Neural cell (in vitro differentiated cells): ENCODE measurements around the gene KLC3. TPM values are rescaled to one million over a fixed set of nuclear protein-coding genes. Genes with fewer than 3 reads are reported as not detected.

Experiments used
- H2AFZ ChIP-seq: fragments of 200-600, 300-800 bp; sonication (generic), shearing (Covaris generic); 2 replicates; pipeline ENCODE4 v1.6.0; 2014; ENCODE audit warnings: low read depth, mild to moderate bottlenecking, antibody characterized with exemption, low read length, moderate library complexity
- H3F3A ChIP-seq: fragments of 200-600 bp; shearing (Covaris generic); 2 replicates; pipeline ENCODE4 v1.6.1; 2016; ENCODE audit warnings: mild to moderate bottlenecking, moderate library complexity, mixed read lengths, antibody characterized with exemption, low read length; ENCODE audit not compliant: insufficient read depth, poor library complexity, severe bottlenecking
- H3K27ac ChIP-seq: fragments of 200-600, 300-800 bp; sonication (generic), shearing (Covaris generic); 2 replicates; pipeline ENCODE4 v1.5.1; 2014; ENCODE audit warnings: mild to moderate bottlenecking, low read length, moderate library complexity
- H3K27me3 ChIP-seq: fragments of 300-800, 200-600 bp; sonication (generic), shearing (Covaris generic); 2 replicates; pipeline ENCODE4 v1.6.0; 2014; ENCODE audit warnings: mild to moderate bottlenecking, low read depth, low read length, moderate library complexity; ENCODE audit not compliant: insufficient read depth
- H3K36me3 ChIP-seq: fragments of 300-800, 200-600 bp; sonication (generic), shearing (Covaris generic); 2 replicates; pipeline ENCODE4 v1.5.1; 2014; ENCODE audit warnings: mild to moderate bottlenecking, antibody characterized with exemption, low read length, moderate library complexity; ENCODE audit not compliant: insufficient read depth
- H3K4me2 ChIP-seq: fragments of 300-800, 200-600 bp; sonication (generic), shearing (Covaris generic); 2 replicates; pipeline ENCODE4 v1.6.0; 2014; ENCODE audit warnings: mild to moderate bottlenecking, low read length
- H3K4me3 ChIP-seq: fragments of 300-800, 200-600 bp; sonication (generic), shearing (Covaris generic); 2 replicates; pipeline ENCODE4 v1.5.1; 2014; ENCODE audit warnings: mild to moderate bottlenecking, low read length, moderate library complexity
- H3K79me2 ChIP-seq: fragments of 200-600 bp; shearing (Covaris generic); replicated peaks from 2 replicates; pipeline ENCODE4 v1.6.0; 2014; ENCODE audit warnings: mild to moderate bottlenecking, low read length, moderate library complexity; ENCODE audit not compliant: insufficient read depth
- H3K9ac ChIP-seq: fragments of 300-800, 200-600 bp; sonication (generic), shearing (Covaris generic); 2 replicates; pipeline ENCODE4 v1.6.1; 2016; ENCODE audit warnings: mild to moderate bottlenecking, low read length, mixed read lengths
- H3K9me2 ChIP-seq: fragments of 200-600 bp; shearing (Covaris generic); 2 replicates; pipeline ENCODE4 v1.6.1; 2016; ENCODE audit warnings: mild to moderate bottlenecking, low read length, mixed read lengths; ENCODE audit not compliant: insufficient read depth
- H3K9me3 ChIP-seq: fragments of 200-600, 300-800 bp; sonication (generic), shearing (Covaris generic); 2 replicates; pipeline ENCODE4 v1.6.1; 2016; ENCODE audit warnings: mild to moderate bottlenecking, mixed run types, low read length, moderate library complexity, mixed read lengths
- H4K20me1 ChIP-seq: fragments of 200-600 bp; shearing (Covaris generic); 2 replicates; pipeline ENCODE4 v1.6.1; 2016; ENCODE audit warnings: mild to moderate bottlenecking, mixed run types; ENCODE audit not compliant: insufficient read depth
- EP300 ChIP-seq: fragments of 450-650 bp; conservative IDR thresholded peaks from 2 replicates; pipeline ENCODE4 v1.6.1; 2014; ENCODE audit warnings: antibody characterized with exemption, mild to moderate bottlenecking, moderate library complexity; ENCODE audit not compliant: poor library complexity, severe bottlenecking
- EZH2 ChIP-seq: fragments of 200-600, 300-800 bp; shearing (Covaris generic), sonication (generic); IDR thresholded peaks from 2 replicates; pipeline ENCODE4 v1.6.1; 2014; ENCODE audit warnings: antibody characterized with exemption, low read length, borderline replicate concordance, mild to moderate bottlenecking; ENCODE audit not compliant: insufficient read depth, poor library complexity, severe bottlenecking
- MXI1 ChIP-seq: fragments of 450-650 bp; conservative IDR thresholded peaks from 2 replicates; pipeline ENCODE4 v1.6.1; 2014; ENCODE audit warnings: antibody characterized with exemption, mild to moderate bottlenecking; ENCODE audit not compliant: poor library complexity, severe bottlenecking
- POLR2AphosphoS5 ChIP-seq: IDR thresholded peaks from 2 replicates; pipeline ENCODE4 v1.6.1; 2012
- RAD21 ChIP-seq: fragments of 450-650 bp; conservative IDR thresholded peaks from 2 replicates; pipeline ENCODE4 v1.6.1; 2014; ENCODE audit warnings: antibody characterized with exemption, mild to moderate bottlenecking, moderate library complexity
- SMC3 ChIP-seq: fragments of 450-650 bp; conservative IDR thresholded peaks from 2 replicates; pipeline ENCODE4 v1.6.1; 2014; ENCODE audit warnings: antibody characterized with exemption, mild to moderate bottlenecking, moderate library complexity; ENCODE audit not compliant: poor library complexity
- TAF1 ChIP-seq: IDR thresholded peaks from 2 replicates; pipeline ENCODE4 v1.6.1; 2012; ENCODE audit warnings: low read depth
- polyA plus RNA-seq: library from polyadenylated mRNA; depleted of rRNA; stranded (reverse); fragments of >200 nt; gene quantifications from 2 replicates; pipeline ENCODE4 v1.2.3, GENCODE V29; 2014
- TF ChIP-seq, protein P1 (sequence below): IDR thresholded peaks from 2 replicates; pipeline ENCODE4 v1.6.1; 2012; ENCODE audit warnings: borderline replicate concordance
- TF ChIP-seq, protein P2 (sequence below): fragments of 450-650 bp; IDR thresholded peaks from 2 replicates; pipeline ENCODE4 v1.5.1; 2014; ENCODE audit warnings: antibody characterized with exemption, mild to moderate bottlenecking, moderate library complexity; ENCODE audit not compliant: poor library complexity, severe bottlenecking

The KLC3 gene
- polyA plus RNA-seq, 1 donor from 2014 or later, result not detected

DNA sequence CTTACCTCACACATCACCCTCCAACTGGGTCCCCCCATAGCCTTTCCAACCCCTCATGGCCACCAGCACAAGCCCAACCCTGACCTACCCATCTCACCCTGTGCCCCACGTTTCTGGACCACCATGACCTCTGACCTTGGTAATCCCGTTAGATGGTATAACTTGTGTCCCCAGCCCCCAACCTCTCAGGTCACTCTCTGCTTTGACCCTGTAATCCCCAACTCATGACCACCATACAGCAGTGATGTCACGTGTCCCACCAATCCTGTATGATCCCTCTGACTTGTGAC lies 8.5 kb downstream of the KLC3 start:
- no peaks in the 10 kb centered on the region for H4K20me1 ChIP-seq
- H3K4me2 ChIP-seq, result no peak overlapping the region
- no peak overlapping the region for H2AFZ ChIP-seq
- H3K36me3 ChIP-seq, result no peaks in the 10 kb centered on the region
- TF ChIP-seq, protein P1, sequence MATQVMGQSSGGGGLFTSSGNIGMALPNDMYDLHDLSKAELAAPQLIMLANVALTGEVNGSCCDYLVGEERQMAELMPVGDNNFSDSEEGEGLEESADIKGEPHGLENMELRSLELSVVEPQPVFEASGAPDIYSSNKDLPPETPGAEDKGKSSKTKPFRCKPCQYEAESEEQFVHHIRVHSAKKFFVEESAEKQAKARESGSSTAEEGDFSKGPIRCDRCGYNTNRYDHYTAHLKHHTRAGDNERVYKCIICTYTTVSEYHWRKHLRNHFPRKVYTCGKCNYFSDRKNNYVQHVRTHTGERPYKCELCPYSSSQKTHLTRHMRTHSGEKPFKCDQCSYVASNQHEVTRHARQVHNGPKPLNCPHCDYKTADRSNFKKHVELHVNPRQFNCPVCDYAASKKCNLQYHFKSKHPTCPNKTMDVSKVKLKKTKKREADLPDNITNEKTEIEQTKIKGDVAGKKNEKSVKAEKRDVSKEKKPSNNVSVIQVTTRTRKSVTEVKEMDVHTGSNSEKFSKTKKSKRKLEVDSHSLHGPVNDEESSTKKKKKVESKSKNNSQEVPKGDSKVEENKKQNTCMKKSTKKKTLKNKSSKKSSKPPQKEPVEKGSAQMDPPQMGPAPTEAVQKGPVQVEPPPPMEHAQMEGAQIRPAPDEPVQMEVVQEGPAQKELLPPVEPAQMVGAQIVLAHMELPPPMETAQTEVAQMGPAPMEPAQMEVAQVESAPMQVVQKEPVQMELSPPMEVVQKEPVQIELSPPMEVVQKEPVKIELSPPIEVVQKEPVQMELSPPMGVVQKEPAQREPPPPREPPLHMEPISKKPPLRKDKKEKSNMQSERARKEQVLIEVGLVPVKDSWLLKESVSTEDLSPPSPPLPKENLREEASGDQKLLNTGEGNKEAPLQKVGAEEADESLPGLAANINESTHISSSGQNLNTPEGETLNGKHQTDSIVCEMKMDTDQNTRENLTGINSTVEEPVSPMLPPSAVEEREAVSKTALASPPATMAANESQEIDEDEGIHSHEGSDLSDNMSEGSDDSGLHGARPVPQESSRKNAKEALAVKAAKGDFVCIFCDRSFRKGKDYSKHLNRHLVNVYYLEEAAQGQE, result no peak
- TF ChIP-seq EZH2, result no peak
- no peak for TF ChIP-seq SMC3
- no peak for TF ChIP-seq TAF1
- TF ChIP-seq MXI1, result no peak
- TF ChIP-seq, protein P2, sequence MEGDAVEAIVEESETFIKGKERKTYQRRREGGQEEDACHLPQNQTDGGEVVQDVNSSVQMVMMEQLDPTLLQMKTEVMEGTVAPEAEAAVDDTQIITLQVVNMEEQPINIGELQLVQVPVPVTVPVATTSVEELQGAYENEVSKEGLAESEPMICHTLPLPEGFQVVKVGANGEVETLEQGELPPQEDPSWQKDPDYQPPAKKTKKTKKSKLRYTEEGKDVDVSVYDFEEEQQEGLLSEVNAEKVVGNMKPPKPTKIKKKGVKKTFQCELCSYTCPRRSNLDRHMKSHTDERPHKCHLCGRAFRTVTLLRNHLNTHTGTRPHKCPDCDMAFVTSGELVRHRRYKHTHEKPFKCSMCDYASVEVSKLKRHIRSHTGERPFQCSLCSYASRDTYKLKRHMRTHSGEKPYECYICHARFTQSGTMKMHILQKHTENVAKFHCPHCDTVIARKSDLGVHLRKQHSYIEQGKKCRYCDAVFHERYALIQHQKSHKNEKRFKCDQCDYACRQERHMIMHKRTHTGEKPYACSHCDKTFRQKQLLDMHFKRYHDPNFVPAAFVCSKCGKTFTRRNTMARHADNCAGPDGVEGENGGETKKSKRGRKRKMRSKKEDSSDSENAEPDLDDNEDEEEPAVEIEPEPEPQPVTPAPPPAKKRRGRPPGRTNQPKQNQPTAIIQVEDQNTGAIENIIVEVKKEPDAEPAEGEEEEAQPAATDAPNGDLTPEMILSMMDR, result no peak
- no peak for TF ChIP-seq POLR2AphosphoS5
- no peak for TF ChIP-seq RAD21
- TF ChIP-seq EP300, result no peak
- no peak overlapping the region for H3K4me3 ChIP-seq
- H3F3A ChIP-seq, result no peaks in the 10 kb centered on the region
- H3K79me2 ChIP-seq, result no peaks in the 10 kb centered on the region
- H3K9me3 ChIP-seq, result no peaks in the 10 kb centered on the region
- no peak overlapping the region for H3K9ac ChIP-seq
- no peaks in the 10 kb centered on the region for H3K9me2 ChIP-seq
- H3K27ac ChIP-seq, result no peak overlapping the region
- H3K27me3 ChIP-seq, result no peaks in the 10 kb centered on the region

DNA sequence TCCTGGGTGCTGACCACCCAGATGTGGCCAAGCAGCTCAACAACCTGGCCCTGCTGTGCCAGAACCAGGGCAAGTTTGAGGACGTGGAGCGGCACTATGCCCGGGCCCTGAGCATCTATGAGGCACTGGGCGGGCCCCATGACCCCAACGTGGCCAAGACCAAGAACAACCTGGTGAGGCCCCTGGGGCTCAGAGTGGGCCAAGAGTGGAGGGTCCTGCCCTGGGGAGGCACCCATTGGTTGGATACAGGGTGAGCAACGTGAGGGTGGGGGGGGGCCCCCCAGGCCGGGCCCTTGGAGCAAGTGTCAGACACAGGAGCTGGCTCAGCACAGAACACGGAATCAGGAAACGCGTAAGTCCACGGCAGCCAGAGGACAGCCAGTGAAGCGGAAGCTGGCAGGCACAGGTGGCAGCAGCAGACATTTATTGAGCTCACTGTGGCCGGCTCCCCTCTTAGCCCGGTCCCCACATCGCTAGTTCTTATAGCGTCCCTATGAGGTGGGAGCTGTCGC lies 8.9 kb downstream of the KLC3 start:
- Histone ChIP-seq H3K27me3 (no peaks in the 10 kb centered on the region), H3K9me2 (no peaks in the 10 kb centered on the region), H3F3A (no peaks in the 10 kb centered on the region), H3K4me2 (no peak overlapping the region), H3K9ac (no peak overlapping the region), H3K36me3 (no peaks in the 10 kb centered on the region), H4K20me1 (no peaks in the 10 kb centered on the region), H3K4me3 (no peak overlapping the region), H3K79me2 (no peaks in the 10 kb centered on the region), H2AFZ (no peak overlapping the region), H3K27ac (no peak overlapping the region), H3K9me3 (no peaks in the 10 kb centered on the region)
- TF ChIP-seq, protein P1, result no peak
- TF ChIP-seq EZH2, result no peak
- no peak for TF ChIP-seq TAF1
- no peak for TF ChIP-seq SMC3
- TF ChIP-seq POLR2AphosphoS5, result no peak
- TF ChIP-seq MXI1, result no peak
- no peak for TF ChIP-seq RAD21
- TF ChIP-seq, protein P2, result no peak
